Measurements from ENCODE around the gene RGS19.

- TF ChIP-seq EZH2 (IDR thresholded peaks at IDR 0.05; ENCODE audit: low read length, unreplicated experiment): no peak
- TF ChIP-seq CTCF (conservative IDR thresholded peaks at IDR 0.05; ENCODE audit: low read depth, low read length): no peak
Observed at GRCh38 chr20:64044484-64045247, 34.7 kb downstream of the RGS19 start.

All from PC-3 (cell line).